ENCODE data around the gene BARD1. TPM values are rescaled to one million over a fixed set of nuclear protein-coding genes. Genes with fewer than 3 reads are reported as not detected.
"Not testable (repeated sequence)": the region's sequence is repeated elsewhere in the genome, so short reads cannot be mapped to it uniquely, and the experiment has no call there.

BARD1 gene
- total RNA-seq, 4 donors from 2014 or later: 39.8 to 120 (median 54.4) TPM

DNA sequence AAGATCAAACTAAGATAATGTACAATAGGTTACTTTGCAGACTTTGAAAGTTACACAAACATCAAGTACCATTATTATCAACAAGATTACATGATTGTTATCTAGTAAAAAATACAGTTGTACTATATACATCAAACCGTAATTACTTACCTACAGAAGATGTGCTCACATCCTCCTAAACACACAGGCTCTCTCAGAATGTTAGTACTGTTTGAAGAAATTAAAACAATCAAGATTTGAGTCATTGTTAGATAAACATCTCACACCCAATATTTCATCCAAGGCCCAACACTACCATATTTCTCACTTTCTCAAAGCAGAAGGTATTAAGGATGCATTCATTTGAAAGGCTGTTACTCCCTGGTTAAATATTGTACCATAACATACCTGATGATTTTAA, 12.6 kb downstream of the BARD1 start:
- no peaks in the 10 kb centered on the region for H3K4me1 ChIP-seq
- DNase-seq: no peak
- H3K36me3 ChIP-seq: no peaks in the 10 kb centered on the region
- intact Hi-C loops (cut with DNase I; ENCODE audit: low total_unique reads): no loop called here
- TF ChIP-seq, protein P1, sequence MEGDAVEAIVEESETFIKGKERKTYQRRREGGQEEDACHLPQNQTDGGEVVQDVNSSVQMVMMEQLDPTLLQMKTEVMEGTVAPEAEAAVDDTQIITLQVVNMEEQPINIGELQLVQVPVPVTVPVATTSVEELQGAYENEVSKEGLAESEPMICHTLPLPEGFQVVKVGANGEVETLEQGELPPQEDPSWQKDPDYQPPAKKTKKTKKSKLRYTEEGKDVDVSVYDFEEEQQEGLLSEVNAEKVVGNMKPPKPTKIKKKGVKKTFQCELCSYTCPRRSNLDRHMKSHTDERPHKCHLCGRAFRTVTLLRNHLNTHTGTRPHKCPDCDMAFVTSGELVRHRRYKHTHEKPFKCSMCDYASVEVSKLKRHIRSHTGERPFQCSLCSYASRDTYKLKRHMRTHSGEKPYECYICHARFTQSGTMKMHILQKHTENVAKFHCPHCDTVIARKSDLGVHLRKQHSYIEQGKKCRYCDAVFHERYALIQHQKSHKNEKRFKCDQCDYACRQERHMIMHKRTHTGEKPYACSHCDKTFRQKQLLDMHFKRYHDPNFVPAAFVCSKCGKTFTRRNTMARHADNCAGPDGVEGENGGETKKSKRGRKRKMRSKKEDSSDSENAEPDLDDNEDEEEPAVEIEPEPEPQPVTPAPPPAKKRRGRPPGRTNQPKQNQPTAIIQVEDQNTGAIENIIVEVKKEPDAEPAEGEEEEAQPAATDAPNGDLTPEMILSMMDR (IDR thresholded peaks at IDR 0.05): no peak
- no peak for TF ChIP-seq POLR2A (IDR thresholded peaks at IDR 0.05)
- H3K9me3 ChIP-seq: no peaks in the 10 kb centered on the region
- no peak overlapping the region for H3K4me3 ChIP-seq
- no peak overlapping the region for H3K27ac ChIP-seq
- H3K27me3 ChIP-seq: no peaks in the 10 kb centered on the region

DNA sequence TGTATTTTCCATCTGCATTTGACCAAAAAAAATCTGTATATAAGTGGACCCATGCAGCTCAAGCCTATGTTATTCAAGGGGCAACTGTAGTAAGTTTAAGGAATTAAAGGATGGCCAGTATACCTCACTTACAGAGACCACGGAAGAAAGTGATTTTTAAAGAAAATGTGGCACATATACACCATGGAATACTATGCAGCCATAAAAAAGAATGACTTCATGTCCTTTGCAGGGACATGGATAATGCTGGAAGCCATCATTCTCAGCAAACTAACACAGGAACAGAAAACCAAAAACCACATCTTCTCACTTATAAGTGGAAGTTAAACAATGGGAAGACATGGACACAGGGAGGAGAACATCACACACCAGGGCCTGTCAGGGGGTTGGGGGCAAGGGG, 26.3 kb downstream of the BARD1 start:
- intact Hi-C loops (cut with DNase I; ENCODE audit: low total_unique reads); H3K36me3 ChIP-seq; H3K9me3 ChIP-seq; H3K4me3 ChIP-seq; H3K4me1 ChIP-seq; H3K27me3 ChIP-seq; DNase-seq; H3K27ac ChIP-seq: not testable (repeated sequence)

DNA sequence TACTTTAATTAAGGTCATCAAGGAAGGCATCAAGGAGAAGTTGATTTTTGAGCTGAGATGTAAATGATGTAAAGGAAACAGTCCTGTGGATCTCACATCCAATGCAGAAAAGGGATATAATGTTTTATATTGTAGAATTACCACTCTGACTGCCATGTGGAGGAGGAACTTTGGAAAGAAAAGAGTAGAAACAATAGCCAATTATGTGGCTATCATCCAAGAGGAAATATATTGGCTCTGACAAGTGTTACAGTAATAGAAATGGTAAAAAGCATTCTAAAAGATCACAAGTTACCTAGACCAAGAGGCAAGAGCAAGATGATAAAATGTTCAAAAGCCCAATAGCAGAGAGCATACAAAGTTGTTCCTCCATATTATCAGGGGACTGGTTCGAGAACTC, 26.8 kb downstream of the BARD1 start:
- Histone ChIP-seq H3K36me3 (peaks cover 0 to 7% of the 10 kb centered on the region in 2 donors), H3K27ac (no peak overlapping the region), H3K27me3 (no peaks in the 10 kb centered on the region), H3K4me1 (no peaks in the 10 kb centered on the region), H3K9me3 (no peaks in the 10 kb centered on the region), H3K4me3 (no peak overlapping the region)
- intact Hi-C loops (cut with DNase I; ENCODE audit: low total_unique reads): no loop called here
- TF ChIP-seq, protein P1 (IDR thresholded peaks at IDR 0.05): no peak
- TF ChIP-seq POLR2A (IDR thresholded peaks at IDR 0.05): no peak
- DNase-seq: no peak

DNA sequence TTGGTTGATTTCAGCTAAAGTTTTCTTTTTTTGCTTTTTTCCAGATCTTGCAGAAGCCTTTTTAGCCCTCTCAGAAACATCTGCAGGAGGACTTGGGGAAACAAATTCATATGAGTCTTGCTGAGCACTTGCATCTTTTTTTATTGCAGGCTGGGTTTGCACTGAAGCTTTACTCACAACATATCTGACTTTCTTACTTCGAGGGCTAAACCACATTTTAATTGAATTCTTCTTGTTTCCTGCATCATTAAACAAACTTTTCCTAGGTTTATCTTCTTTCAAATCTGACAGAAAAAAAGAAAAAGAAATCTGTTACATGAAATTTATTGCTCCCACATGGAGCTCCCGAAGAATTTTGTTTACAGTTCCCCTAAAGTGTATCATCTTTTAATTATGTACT, 28.3 kb downstream of the BARD1 start:
- H3K27me3 ChIP-seq: no peaks in the 10 kb centered on the region
- no peak overlapping the region for H3K4me3 ChIP-seq
- no peak overlapping the region for H3K27ac ChIP-seq
- DNase-seq: no peak
- intact Hi-C loops (cut with DNase I; ENCODE audit: low total_unique reads): no loop called here
- TF ChIP-seq, protein P1 (IDR thresholded peaks at IDR 0.05): no peak
- TF ChIP-seq POLR2A (IDR thresholded peaks at IDR 0.05): no peak
- H3K36me3 ChIP-seq: peaks cover 0 to 7% of the 10 kb centered on the region in 2 donors
- H3K9me3 ChIP-seq: no peaks in the 10 kb centered on the region
- no peaks in the 10 kb centered on the region for H3K4me1 ChIP-seq

DNA sequence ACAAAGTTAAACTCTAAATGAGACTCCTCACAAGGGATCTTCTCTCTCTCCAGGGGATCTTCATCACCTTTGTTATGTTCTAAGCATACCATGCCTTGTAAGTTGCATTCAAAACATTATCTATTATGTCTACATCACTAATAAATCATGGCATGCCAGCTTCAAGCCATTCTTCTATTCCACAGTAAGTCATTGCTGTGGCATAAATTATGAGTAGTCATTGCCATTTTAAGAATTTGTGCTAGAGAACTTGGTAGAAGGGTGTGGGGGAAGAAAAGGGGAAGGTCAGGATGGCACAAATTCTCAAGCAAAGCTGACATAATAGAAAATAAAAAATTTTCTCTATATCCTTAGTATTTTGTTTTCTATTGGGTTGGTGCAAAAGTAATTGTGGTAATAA, 33.5 kb downstream of the BARD1 start:
- Histone ChIP-seq H3K4me3 (no peak overlapping the region), H3K9me3 (no peaks in the 10 kb centered on the region), H3K36me3 (no peaks in the 10 kb centered on the region), H3K4me1 (no peaks in the 10 kb centered on the region), H3K27ac (no peak overlapping the region), H3K27me3 (no peaks in the 10 kb centered on the region)
- no peak for DNase-seq
- intact Hi-C loops (cut with DNase I; ENCODE audit: low total_unique reads): no loop called here
- TF ChIP-seq, protein P1 (IDR thresholded peaks at IDR 0.05): no peak
- TF ChIP-seq POLR2A (IDR thresholded peaks at IDR 0.05): no peak

DNA sequence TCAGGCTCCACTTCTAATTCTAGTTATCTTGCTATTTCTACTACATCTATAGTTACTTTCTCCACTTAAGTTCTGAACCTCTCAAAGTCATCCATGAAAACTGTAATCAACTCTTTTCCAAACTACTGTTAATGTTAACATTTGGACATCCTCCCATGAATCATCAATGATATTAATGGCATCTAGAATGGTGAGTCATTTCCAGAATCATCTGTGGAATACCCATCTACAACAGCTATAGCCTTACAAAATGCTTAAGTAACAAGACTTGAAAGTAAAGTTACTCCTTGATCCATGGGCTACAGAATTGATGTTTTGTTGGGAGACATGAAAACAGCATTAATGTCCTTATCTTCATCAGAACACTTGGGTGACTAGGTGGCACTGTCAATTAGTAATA, 35.4 kb downstream of the BARD1 start:
- H3K9me3 ChIP-seq: no peaks in the 10 kb centered on the region
- no peak for TF ChIP-seq POLR2A (IDR thresholded peaks at IDR 0.05)

More for the DNA sequence above, 35.4 kb downstream of the BARD1 start:
- Histone ChIP-seq H3K36me3 (no peaks in the 10 kb centered on the region), H3K27me3 (no peaks in the 10 kb centered on the region), H3K27ac (no peak overlapping the region), H3K4me1 (no peaks in the 10 kb centered on the region), H3K4me3 (no peak overlapping the region)
- DNase-seq: no peak
- intact Hi-C loops (cut with DNase I; ENCODE audit: low total_unique reads): no loop called here
